ENCODE results near the gene MAMLD1.

Gene MAMLD1

DNA sequence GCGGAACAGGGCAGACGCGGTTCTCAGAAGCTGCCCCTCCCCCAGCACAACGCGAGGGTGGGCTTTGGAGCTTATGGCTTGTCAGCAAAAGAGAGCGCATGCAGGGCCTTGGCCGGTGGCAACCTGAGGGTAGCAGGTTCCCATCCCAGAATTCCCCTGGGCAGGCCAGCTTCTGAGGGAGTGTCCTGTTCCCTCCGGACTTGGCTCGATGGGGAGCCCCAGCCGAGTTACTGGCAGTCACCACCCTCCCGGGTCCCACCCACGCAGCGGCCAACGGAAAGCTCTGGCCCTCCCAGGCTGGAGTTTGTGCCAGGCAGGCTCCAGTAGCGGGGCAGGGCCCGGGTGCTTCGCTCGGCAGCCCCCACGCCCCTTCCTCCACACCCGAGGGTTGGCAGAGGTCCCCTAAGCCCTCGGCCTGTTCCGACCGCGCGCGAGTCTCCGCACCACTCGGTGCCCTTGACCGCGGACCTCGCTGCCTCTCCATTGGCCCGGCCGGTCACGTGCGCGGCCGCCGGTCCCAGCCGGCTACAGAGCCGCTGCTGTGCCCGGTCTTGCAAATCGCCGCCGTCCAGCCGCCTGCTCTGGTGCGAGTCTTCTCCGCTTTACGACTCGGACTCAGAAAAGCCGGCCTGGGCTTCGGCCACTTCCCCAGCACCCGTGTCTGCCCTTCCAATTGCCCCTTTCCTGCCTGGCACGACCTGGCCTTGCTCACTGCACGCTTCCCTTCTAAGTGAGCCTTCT is 184.4 kb downstream of the MAMLD1 start (continued):
- TF ChIP-seq, protein P1, sequence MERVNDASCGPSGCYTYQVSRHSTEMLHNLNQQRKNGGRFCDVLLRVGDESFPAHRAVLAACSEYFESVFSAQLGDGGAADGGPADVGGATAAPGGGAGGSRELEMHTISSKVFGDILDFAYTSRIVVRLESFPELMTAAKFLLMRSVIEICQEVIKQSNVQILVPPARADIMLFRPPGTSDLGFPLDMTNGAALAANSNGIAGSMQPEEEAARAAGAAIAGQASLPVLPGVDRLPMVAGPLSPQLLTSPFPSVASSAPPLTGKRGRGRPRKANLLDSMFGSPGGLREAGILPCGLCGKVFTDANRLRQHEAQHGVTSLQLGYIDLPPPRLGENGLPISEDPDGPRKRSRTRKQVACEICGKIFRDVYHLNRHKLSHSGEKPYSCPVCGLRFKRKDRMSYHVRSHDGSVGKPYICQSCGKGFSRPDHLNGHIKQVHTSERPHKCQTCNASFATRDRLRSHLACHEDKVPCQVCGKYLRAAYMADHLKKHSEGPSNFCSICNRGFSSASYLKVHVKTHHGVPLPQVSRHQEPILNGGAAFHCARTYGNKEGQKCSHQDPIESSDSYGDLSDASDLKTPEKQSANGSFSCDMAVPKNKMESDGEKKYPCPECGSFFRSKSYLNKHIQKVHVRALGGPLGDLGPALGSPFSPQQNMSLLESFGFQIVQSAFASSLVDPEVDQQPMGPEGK (tag by site-specific recombination; IDR thresholded peaks at IDR 0.05), result no peak

GRCh38 chrX:150548251-150548650 is 185.1 kb downstream of the MAMLD1 start:
- H3K4me3 ChIP-seq (ENCODE audit: low read depth, low read length), result no peak overlapping the region

More at GRCh38 chrX:150548251-150548650, 185.1 kb downstream of the MAMLD1 start:
- ChIA-PET POLR2A (no interaction called here), CTCF (no interaction called here)
- TF ChIP-seq AEBP2 (tag by site-specific recombination; IDR thresholded peaks at IDR 0.05; ENCODE audit: borderline replicate concordance), result no peak
- no peak for TF ChIP-seq ZNF777 (tag by site-specific recombination; IDR thresholded peaks at IDR 0.05; ENCODE audit: borderline replicate concordance)
- TF ChIP-seq SCRT1 (tag by site-specific recombination; IDR thresholded peaks at IDR 0.05; ENCODE audit: borderline replicate concordance), result no peak
- TF ChIP-seq, protein P2, sequence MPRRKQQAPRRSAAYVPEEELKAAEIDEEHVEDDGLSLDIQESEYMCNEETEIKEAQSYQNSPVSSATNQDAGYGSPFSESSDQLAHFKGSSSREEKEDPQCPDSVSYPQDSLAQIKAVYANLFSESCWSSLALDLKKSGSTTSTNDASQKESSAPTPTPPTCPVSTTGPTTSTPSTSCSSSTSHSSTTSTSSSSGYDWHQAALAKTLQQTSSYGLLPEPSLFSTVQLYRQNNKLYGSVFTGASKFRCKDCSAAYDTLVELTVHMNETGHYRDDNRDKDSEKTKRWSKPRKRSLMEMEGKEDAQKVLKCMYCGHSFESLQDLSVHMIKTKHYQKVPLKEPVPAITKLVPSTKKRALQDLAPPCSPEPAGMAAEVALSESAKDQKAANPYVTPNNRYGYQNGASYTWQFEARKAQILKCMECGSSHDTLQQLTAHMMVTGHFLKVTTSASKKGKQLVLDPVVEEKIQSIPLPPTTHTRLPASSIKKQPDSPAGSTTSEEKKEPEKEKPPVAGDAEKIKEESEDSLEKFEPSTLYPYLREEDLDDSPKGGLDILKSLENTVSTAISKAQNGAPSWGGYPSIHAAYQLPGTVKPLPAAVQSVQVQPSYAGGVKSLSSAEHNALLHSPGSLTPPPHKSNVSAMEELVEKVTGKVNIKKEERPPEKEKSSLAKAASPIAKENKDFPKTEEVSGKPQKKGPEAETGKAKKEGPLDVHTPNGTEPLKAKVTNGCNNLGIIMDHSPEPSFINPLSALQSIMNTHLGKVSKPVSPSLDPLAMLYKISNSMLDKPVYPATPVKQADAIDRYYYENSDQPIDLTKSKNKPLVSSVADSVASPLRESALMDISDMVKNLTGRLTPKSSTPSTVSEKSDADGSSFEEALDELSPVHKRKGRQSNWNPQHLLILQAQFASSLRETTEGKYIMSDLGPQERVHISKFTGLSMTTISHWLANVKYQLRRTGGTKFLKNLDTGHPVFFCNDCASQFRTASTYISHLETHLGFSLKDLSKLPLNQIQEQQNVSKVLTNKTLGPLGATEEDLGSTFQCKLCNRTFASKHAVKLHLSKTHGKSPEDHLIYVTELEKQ (tag by site-specific recombination; IDR thresholded peaks at IDR 0.05; ENCODE audit: borderline replicate concordance), result no peak
- no peak for TF ChIP-seq ZBTB1 (tag by site-specific recombination; IDR thresholded peaks at IDR 0.05)
- no peak for TF ChIP-seq ZNF16 (tag by site-specific recombination; IDR thresholded peaks at IDR 0.05; ENCODE audit: low read depth)
- TF ChIP-seq ZNF585B (tag by site-specific recombination; IDR thresholded peaks at IDR 0.05), result no peak
- no peak for TF ChIP-seq ZNF645 (tag by site-specific recombination; IDR thresholded peaks at IDR 0.05)
- no peak for TF ChIP-seq GLI4 (tag by site-specific recombination; IDR thresholded peaks at IDR 0.05)
- no peak for TF ChIP-seq ZNF433 (tag by site-specific recombination; IDR thresholded peaks at IDR 0.05; ENCODE audit: low read depth)
- TF ChIP-seq, protein P3, sequence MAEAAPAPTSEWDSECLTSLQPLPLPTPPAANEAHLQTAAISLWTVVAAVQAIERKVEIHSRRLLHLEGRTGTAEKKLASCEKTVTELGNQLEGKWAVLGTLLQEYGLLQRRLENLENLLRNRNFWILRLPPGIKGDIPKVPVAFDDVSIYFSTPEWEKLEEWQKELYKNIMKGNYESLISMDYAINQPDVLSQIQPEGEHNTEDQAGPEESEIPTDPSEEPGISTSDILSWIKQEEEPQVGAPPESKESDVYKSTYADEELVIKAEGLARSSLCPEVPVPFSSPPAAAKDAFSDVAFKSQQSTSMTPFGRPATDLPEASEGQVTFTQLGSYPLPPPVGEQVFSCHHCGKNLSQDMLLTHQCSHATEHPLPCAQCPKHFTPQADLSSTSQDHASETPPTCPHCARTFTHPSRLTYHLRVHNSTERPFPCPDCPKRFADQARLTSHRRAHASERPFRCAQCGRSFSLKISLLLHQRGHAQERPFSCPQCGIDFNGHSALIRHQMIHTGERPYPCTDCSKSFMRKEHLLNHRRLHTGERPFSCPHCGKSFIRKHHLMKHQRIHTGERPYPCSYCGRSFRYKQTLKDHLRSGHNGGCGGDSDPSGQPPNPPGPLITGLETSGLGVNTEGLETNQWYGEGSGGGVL (tag by site-specific recombination; IDR thresholded peaks at IDR 0.05), result no peak
- no peak for TF ChIP-seq IKZF3 (tag by site-specific recombination; IDR thresholded peaks at IDR 0.05)
- TF ChIP-seq, protein P4, sequence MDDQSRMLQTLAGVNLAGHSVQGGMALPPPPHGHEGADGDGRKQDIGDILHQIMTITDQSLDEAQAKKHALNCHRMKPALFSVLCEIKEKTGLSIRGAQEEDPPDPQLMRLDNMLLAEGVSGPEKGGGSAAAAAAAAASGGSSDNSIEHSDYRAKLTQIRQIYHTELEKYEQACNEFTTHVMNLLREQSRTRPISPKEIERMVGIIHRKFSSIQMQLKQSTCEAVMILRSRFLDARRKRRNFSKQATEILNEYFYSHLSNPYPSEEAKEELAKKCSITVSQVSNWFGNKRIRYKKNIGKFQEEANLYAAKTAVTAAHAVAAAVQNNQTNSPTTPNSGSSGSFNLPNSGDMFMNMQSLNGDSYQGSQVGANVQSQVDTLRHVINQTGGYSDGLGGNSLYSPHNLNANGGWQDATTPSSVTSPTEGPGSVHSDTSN (CRISPR knock-in tag; IDR thresholded peaks at IDR 0.05), result no peak
- no peak for TF ChIP-seq ZNF114 (tag by site-specific recombination; IDR thresholded peaks at IDR 0.05)
- no peak for TF ChIP-seq ZNF488 (tag by site-specific recombination; IDR thresholded peaks at IDR 0.05)
- TF ChIP-seq ZNF692 (tag by site-specific recombination; IDR thresholded peaks at IDR 0.05), result no peak
- no peak for TF ChIP-seq ZSCAN16 (tag by site-specific recombination; IDR thresholded peaks at IDR 0.05)
- no peak for TF ChIP-seq FEZF1 (tag by site-specific recombination; IDR thresholded peaks at IDR 0.05)
- no peak for TF ChIP-seq ZFP69B (tag by site-specific recombination; IDR thresholded peaks at IDR 0.05)
- Histone ChIP-seq H3K9me3 (ENCODE audit: control insufficient read depth, insufficient read depth, low read depth, low read length) (no peaks in the 10 kb centered on the region), H3K36me3 (ENCODE audit: control insufficient read depth in 2 of 2, insufficient read depth in 1 of 2, low read length in 2 of 2) (no peaks in the 10 kb centered on the region), H3K27ac (ENCODE audit: extremely low read depth, low read depth, low read length) (no peak overlapping the region), H3K4me1 (ENCODE audit: control insufficient read depth, insufficient read depth, low read length) (no peaks in the 10 kb centered on the region)

Data from HEK293 (cell line).